NCI-H187 treated with DMSO at 0.1 percent for 48 hours (cell line): ENCODE data around the gene GRHL1.

Experiments
- DNase-seq: peaks from one replicate; lab custom pipeline; 2025; lab: John Stamatoyannopoulos, UW

The GRHL1 gene

DNA sequence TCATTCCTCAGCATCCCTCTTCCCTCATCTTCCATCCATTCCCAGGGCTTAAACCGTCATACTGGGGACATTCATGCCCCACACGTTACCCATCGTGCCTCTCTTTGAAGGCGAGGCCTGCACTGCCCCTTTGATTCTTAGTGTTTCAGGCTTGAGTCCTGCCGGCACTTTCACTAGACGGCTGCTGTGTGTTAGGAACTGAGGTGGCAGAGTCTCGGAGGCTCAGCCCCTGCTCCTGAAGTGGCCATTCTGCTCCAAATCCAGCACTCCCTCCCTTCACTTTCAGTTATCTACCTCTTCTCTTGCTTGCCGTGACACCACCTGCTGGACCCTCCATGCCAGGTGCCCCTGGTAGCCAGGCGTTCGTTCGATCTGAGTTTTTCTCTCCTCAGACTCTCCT, 43.0 kb downstream of the GRHL1 start:
- no peak for DNase-seq

DNA sequence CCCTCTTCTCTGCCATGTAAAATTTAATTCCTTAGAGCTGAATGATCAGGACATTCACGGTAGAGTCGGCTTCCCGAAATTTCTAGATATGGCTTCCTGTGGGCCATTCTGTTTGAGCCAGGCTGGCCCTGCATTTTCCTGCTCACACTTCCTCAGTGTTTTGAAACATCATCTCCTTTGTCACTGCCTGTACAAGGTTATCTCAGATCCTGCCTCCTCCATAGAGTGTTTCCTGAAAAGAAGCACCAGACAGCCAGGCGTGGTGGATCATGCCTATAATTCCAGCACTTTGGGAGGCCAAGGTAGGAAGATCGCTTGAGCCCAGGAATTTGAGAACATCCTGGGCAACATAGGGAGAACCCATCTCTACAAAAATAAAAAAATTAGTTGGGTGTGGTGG, 43.6 kb downstream of the GRHL1 start:
- no peak for DNase-seq

DNA sequence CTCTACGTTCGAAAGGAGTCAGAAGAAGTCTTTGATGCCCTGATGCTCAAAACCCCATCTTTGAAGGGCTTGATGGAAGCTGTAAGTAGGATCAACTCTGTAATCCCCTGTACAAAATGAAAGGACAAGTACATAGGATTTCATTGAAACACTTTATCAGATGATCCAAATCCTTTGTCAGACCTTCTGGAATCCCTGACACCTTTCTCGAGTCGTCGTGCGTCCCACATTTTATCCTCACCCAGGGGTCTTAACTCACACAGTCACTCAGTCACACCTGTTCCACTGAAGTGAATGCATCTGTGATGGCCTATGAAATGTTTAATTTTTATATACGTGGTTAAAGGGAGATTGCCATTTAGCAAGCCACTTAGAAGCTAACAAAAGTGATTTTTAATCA, 44.8 kb downstream of the GRHL1 start:
- no peak for DNase-seq

GRCh38 chr2:9997936-9998335, 46.4 kb downstream of the GRHL1 start:
- DNase-seq, result no peak

DNA sequence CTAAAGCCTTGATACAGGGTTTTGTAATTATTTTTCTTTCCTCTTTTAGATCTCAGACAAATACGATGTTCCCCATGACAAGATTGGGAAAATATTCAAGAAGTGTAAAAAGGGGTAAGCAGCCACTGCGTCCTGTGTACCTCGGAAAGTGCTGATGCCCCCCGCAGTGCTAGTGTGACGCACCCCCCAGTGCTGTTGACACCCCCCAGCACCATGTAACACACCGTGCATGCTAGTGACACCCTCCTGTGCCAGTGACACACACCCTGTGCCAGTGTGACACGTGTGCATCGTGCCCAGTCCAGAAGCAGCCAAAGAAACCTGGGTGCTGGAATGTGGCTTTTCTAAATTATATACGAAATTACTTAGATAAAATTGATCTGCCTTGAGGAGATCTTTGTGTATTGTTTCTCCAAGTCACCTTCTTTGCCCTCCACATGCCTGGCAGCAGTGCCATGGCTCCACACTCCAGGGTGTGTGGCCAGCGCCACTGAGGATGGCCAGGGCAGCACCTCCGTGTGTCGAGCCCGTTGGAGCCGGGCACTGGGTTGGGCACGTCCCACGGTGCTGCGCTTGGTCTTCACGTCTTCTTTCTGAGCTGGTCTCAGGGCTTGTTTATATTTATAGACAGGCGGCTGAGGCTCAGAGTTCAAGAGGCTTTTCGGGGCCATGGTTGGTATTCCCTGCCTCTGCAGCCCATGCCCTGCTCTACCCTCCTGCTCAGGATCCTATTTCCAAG, 47.6 kb downstream of the GRHL1 start:
- DNase-seq, result no peak

- no peak for DNase-seq
These were observed 48.2 kb downstream of the GRHL1 start for GRCh38 chr2:9999693-10000092.

DNA sequence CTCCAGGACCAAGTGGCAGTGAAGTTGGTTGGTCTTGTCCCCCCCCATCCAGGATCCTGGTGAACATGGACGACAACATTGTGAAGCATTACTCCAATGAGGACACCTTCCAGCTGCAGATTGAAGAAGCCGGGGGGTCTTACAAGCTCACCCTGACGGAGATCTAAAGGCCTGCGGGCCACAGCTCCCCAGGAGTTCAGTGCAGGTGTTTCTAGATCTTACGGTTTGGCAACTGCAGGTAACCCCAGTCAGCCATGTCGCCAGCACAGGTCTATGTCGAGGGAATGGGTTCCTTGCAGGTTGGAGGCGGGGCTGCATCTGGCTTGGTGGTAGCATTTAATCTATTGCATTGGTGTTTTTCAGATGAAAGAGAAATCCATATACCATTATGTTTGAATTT, 49.0 kb downstream of the GRHL1 start:
- DNase-seq, result no peak

DNA sequence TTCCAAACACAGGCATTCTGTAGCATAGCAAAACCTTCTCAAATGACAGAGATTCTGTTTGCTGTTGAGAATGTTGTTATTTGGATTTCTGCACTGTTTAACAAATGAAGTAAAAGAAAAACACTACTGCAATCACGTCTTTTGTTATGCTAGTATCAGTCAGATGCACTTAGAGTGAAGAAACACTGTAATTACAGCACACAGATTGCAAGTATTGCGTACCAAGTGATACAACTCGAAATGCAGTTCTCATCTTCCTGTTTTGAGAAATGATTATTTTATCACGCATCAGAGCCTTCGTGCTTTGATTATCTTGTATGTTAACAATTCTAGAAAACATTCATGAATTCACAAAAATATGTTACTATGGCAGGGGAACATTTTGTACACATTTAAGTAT, 50.1 kb downstream of the GRHL1 start:
- DNase-seq, result no peak

- DNase-seq, result no peak
These were observed 50.6 kb downstream of the GRHL1 start for GRCh38 chr2:10002109-10002508.

- no peak for DNase-seq
These were observed 51.2 kb downstream of the GRHL1 start for GRCh38 chr2:10002681-10003080.

DNA sequence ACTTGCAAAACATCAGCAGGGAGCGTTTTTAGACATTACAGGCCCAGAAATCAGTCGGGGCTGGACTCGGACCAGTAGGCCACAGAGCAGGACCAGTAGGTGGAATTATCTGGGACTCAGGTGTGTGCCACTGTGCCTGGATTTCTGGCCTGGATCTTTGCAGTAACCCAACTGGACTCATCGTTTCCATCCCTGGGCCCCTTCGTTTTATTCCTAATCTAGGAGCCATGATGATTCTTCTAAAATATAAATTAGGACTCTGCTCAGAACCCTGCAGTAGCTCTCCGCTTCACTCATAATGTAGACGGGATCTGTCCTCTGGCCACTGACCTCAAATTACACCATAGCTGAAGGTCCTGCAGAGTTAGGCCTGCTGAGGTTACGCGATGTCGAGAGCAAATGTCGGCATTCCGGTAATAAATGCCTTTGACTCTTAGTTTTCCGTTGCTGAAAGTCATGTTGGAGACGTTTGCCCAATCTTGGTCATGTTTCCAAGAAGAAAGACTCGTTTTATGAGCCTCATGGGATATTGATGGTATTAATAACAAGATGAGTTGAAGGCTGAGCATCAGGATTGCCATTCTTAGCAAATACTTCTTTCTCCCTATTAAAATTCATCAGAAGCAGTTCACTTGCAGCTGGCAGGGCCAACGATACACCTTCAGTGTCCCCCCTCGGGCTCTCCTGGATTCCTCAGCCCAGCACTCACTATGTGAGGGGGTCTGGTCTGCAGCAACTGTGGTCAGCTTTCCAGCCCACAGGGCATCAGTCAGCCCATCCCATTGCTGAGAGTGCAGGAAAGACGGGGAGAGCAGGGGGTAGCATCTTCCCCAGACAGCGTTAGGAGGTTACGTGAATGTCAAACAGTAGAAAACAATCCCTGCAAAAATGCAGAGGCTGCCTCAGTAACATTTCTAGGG, 52.0 kb downstream of the GRHL1 start:
- no peak for DNase-seq

GRCh38 chr2:10004401-10004800, 52.9 kb downstream of the GRHL1 start:
- no peak for DNase-seq

- no peak for DNase-seq
These were observed 53.3 kb downstream of the GRHL1 start for GRCh38 chr2:10004836-10005235.

DNA sequence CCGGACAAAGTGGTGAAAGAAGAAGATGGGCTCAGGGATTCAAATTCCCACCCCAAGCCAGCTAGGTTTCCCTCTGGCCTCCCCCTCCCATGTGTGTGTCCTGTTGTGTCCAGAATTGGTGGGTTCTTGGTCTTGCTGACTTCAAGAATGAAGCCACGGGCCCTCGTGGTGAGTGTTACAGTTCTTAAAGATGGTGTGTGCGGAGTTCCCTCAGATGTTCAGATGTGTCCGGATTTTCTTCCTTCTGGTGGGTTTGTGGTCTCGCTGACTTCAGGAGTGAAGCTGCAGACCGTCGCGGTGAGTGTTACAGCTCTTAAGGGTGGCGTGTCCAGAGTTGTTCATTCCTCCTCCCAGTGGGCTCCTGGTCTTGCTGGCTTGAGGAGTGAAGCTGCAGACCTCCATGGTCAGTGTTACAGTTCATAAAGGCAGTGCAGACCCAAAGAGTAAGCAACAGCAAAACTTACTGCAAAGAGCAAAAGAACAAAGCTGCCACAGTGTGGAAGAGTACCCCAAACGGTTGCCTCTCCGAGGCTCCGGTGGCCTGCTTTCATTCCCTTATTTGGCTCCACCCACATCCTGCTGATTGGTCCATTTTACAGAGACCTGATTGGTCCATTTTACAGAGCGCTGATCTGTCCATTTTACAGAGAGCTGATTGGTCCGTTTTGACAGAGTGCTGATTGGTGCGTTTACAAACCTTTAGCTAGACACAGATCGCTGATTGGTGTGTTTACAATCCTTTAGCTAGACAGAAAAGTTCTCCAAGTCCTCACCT, 54.2 kb downstream of the GRHL1 start:
- DNase-seq, result no peak

- no peak for DNase-seq
These were observed 55.0 kb downstream of the GRHL1 start for GRCh38 chr2:10006236-10007161.

GRCh38 chr2:10007435-10007834, 55.9 kb downstream of the GRHL1 start:
- no peak for DNase-seq

DNA sequence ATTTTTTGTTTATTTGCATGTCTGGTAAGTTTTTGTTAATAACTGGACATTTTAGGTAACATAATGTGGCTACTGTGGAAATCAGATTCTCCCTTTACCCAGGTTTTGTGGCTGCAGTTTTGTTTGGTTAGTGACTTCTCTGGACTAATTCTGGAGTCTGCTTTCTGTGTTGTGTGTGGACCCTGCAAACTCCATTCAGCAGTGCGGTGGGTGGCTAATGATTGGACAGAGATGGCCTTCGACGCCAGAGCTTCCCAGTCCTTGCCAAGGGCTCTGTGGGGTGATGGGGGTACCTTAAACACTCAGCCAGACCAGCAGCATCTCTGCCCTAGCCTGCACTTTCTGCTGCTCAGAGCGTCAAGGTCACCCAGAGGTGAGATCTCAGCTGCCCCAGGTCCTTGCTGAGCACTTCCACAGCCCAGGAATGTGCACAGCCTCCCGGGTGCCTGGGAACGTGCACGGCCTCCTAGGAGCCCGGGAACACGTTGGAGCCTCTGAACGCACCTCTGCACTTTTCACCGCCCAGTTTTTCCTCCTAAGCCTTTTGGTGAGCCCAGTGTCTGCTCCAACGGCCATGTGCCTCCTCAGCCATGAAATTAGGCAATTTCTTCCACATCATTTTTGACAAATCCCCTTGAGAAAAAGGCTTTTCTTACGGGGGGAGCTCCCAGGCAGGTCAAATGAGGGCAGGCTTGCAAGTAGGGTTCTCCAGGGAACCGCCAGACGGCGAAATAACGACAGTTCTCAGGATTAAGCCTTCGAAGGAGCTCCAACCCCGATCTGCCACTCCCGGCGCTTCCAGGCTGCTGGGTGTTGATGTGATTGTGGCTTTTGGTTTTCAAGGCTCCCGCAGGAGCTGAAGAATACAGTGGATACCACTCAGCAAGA, 56.7 kb downstream of the GRHL1 start:
- DNase-seq, result no peak

DNA sequence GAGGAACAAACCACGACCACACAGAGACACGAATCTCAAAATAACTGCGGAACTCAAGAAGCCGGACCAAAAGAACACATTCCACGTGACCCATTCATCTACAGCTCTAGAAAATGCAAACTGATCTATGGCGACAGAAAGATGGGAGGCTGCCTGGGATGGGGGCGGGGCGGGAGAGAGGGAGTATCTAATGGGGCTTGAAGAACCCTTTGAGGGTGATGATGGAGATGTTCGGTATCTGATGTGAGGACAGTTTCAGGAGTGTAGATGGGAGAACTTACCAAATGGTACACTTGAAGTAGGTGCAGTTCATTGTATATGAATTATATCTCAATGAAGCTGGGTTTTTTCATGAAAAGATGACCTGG, 57.3 kb downstream of the GRHL1 start:
- DNase-seq, result no peak

DNA sequence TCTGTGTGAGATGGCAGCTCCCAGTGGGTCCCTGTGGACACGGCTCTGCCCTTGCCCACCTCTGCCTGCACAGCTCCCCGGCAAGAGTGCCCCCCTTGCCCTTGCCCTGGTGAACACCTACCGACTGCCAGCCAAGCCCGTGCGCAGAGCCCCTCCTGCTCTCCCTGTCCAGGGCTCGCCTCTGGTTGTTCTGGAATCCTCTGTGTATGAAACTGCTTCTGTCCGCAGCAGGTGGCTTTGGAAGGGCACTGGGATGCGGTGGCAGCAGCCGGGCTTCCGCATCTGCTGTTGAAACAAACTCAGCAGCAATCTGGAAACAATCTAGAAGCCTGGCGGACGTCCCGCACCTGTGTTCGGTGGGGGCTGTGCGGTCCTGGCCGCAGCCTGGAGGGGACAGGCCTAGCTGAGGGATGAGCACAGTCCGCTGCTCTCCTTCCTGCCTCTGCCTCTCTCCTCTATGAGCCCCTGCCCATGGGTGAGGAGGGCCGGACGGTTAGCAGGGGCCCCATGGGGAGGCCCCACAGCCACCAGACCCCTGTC, 57.8 kb downstream of the GRHL1 start:
- DNase-seq, result no peak
